Measurements from ENCODE around the gene MKNK2. TPM values are rescaled to one million over a fixed set of nuclear protein-coding genes. Genes with fewer than 3 reads are reported as not detected.

The MKNK2 gene
- total and polyA plus RNA-seq, 3 donors from 2014 or later, result 76.5 to 103 (median 93.0) TPM

GRCh38 chr19:2079076-2079864 lies 28.2 kb upstream of the MKNK2 start:
- intact Hi-C loops (cut with DNase I; ENCODE audit: low total_unique reads), result loop anchor here (10.0 kb wide), 1 partner anchor 54 kb away; no protein-coding TSS in a partner anchor
- Histone ChIP-seq H3K27ac (no peak overlapping the region), H3K36me3 (ENCODE audit: low read depth, missing control alignments) (no peaks in the 10 kb centered on the region), H3K4me3 (no peak overlapping the region), H3K9me3 (no peaks in the 10 kb centered on the region), H3K4me1 (peaks cover 6% of the 10 kb centered on the region), H3K27me3 (no peaks in the 10 kb centered on the region)
- 91 to 92% methylated on average over 20 to 32 of the region's 32 CpGs for WGBS, 2 donors
- TF ChIP-seq, protein P1, sequence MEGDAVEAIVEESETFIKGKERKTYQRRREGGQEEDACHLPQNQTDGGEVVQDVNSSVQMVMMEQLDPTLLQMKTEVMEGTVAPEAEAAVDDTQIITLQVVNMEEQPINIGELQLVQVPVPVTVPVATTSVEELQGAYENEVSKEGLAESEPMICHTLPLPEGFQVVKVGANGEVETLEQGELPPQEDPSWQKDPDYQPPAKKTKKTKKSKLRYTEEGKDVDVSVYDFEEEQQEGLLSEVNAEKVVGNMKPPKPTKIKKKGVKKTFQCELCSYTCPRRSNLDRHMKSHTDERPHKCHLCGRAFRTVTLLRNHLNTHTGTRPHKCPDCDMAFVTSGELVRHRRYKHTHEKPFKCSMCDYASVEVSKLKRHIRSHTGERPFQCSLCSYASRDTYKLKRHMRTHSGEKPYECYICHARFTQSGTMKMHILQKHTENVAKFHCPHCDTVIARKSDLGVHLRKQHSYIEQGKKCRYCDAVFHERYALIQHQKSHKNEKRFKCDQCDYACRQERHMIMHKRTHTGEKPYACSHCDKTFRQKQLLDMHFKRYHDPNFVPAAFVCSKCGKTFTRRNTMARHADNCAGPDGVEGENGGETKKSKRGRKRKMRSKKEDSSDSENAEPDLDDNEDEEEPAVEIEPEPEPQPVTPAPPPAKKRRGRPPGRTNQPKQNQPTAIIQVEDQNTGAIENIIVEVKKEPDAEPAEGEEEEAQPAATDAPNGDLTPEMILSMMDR (IDR thresholded peaks at IDR 0.05), result no peak
- TF ChIP-seq POLR2A (IDR thresholded peaks at IDR 0.05), result no peak
- DNase-seq, result no peak

DNA sequence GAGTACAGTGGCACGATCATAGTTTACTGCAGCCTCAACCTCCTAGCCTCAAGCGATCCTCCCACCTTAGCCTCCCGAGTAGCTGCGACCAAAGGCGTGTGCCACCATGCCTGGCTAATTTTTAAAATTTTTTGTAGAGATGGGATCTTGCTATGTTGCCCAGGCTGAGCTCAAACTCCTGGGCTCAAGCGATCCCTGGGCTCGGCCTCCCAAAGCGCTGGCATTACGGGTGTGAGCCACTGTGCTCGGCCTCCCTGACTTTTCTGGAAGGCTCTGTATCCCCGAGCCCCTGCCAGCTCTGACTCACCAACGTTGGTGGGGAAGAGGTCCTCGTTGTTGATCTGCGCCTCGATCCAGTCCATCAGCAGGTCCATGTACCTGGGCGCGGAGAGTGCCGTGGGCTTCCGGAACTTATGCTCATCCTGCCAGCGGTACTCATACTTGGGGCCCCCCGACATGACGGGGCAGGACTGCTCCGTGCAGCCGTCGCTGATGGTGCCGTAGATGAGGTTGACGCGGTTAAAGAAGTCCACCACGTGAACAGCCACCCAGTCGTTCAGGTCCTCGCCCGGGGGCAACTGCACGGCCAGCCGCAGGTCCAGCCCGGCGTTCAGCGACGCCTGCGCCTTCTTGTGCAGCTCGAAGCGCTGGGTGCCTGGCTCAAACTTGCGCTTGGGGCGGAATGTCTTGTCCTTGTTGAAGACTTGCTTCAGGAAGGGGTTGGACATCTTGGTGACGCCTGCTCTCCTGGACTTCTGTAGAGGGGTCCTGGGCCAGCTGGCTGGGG lies 27.0 kb upstream of the MKNK2 start:
- TF ChIP-seq POLR2A (IDR thresholded peaks at IDR 0.05), result no peak
- TF ChIP-seq, protein P1 (IDR thresholded peaks at IDR 0.05), result no peak

DNA sequence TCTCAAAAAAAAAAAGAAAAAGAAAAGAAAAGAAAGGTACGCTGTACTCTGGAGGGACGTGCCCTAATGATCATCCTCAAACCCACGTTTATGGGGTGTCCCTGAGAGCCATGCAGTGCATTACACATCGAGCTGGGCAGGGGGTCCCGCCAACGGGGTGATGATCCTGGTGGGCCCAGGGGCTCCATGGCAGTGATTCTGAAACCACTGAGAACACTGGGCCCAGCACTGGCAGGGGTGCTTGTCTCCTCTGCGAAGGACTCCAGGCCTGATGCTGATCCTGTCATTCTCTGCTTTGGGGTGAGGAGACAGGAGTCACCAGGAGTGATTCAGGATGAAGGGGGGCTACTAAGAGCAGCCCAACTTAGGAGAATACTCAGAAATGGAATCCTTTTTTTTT lies 26.4 kb upstream of the MKNK2 start:
- no peak for DNase-seq
- TF ChIP-seq, protein P1 (IDR thresholded peaks at IDR 0.05), result no peak
- TF ChIP-seq POLR2A (IDR thresholded peaks at IDR 0.05), result no peak
- 84 to 94% methylated on average over 7 of the region's 7 CpGs for WGBS, 2 donors
- no peaks in the 10 kb centered on the region for H3K4me1 ChIP-seq
- H3K27ac ChIP-seq, result no peak overlapping the region
- intact Hi-C loops (cut with DNase I; ENCODE audit: low total_unique reads), result loop anchor here (10.0 kb wide), 1 partner anchor 53 kb away; no protein-coding TSS in a partner anchor
- H3K27me3 ChIP-seq, result no peaks in the 10 kb centered on the region
- no peak overlapping the region for H3K4me3 ChIP-seq
- H3K36me3 ChIP-seq (ENCODE audit: low read depth, missing control alignments), result no peaks in the 10 kb centered on the region
- no peaks in the 10 kb centered on the region for H3K9me3 ChIP-seq

More for the DNA sequence above, 27.0 kb upstream of the MKNK2 start:
- Histone ChIP-seq H3K36me3 (ENCODE audit: low read depth, missing control alignments) (no peaks in the 10 kb centered on the region), H3K4me1 (no peaks in the 10 kb centered on the region), H3K27me3 (no peaks in the 10 kb centered on the region), H3K4me3 (no peak overlapping the region), H3K27ac (no peak overlapping the region), H3K9me3 (no peaks in the 10 kb centered on the region)
- intact Hi-C loops (cut with DNase I; ENCODE audit: low total_unique reads), result loop anchor here (10.0 kb wide), 1 partner anchor 53 kb away; no protein-coding TSS in a partner anchor
- 95 to 97% methylated on average over 31 to 44 of the region's 44 CpGs for WGBS, 2 donors
- DNase-seq, result no peak

DNA sequence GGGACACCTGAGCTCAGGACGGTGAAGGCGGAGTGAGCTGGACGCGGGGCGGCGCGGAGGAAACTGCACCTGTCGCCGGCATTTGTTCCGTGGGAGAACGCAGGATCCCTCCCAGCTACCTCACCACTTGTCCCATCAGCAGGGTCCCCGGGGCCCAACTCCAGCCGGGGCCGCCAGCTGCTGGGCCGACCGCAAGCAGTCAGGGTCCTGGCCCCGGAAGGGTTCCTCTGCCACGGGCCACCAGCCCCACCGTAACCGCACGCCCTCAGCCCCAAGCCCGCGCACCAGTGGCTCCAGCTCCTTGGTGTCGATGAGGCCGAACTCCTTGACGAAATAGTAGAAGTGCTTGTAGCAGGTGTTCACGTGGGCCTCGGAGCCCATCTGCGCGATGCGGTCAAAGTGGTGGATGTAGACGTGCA lies 25.5 kb upstream of the MKNK2 start:
- 81 to 83% methylated on average over 20 to 32 of the region's 32 CpGs for WGBS, 2 donors
- TF ChIP-seq, protein P1 (IDR thresholded peaks at IDR 0.05), result no peak
- TF ChIP-seq POLR2A (IDR thresholded peaks at IDR 0.05), result no peak
- Histone ChIP-seq H3K9me3 (no peaks in the 10 kb centered on the region), H3K36me3 (ENCODE audit: low read depth, missing control alignments) (no peaks in the 10 kb centered on the region), H3K27ac (no peak overlapping the region), H3K4me1 (peaks cover 4% of the 10 kb centered on the region), H3K27me3 (no peaks in the 10 kb centered on the region), H3K4me3 (no peak overlapping the region)
- no peak for DNase-seq
- intact Hi-C loops (cut with DNase I; ENCODE audit: low total_unique reads), result loop anchor here (10.0 kb wide), 1 partner anchor 52 kb away; no protein-coding TSS in a partner anchor
